ENCODE data around the gene DOLK.
"Not testable (repeated sequence)": the region's sequence is repeated elsewhere in the genome, so short reads cannot be mapped to it uniquely, and the experiment has no call there.

DOLK gene

DNA sequence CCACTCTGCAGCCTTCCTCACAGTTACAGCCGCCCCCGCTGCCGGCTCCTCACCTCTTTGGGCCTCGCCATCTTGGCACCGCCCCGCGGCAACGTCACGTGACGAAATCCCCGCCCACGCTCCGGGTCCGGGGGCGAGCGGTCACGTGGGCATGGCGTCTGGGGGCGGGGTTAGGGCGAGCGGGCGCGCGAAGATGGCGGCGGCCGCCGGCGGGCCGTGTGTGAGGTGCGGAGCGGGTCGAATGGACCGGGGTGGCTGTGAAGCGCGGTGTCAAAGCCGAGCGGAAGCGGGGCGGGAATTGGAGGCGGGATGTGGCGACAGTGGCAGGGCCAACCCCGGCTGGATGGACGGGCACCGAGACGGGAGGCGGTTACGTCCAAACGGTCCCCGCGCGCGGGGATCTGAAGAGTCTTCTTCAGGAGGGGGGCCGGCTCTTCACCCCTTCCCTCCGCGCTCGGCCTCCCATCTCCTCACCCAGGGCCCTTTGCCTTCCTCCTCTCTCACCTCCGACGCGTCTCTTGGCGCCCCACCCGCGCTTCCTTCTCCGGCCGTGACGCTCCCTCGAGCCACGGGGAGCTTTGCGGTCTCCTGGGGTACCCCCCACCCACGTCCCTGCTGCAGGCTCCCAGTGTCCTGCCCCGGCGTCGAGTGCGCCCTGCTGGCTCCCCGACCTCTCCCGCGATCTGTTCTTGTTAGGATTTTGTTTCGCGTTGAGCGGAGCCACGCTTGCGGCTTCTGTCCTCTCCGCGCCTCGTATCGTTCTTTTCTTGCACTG, at the start of gene DOLK, which contains the start of gene NUP188:
Gene DOLK, minus strand, starts transcription at position 77 of the 775 bp plus-strand sequence. CDS start 300 bp downstream, outside the sequence.
Gene NUP188, plus strand, starts transcription at position 173 of the 775 bp plus-strand sequence. Its CDS starts 21 bp downstream, at position 194.
- DNase-seq (ENCODE audit: low read depth in 2 of 2, low spot score in 1 of 2) = peak; percentile 98

DNA sequence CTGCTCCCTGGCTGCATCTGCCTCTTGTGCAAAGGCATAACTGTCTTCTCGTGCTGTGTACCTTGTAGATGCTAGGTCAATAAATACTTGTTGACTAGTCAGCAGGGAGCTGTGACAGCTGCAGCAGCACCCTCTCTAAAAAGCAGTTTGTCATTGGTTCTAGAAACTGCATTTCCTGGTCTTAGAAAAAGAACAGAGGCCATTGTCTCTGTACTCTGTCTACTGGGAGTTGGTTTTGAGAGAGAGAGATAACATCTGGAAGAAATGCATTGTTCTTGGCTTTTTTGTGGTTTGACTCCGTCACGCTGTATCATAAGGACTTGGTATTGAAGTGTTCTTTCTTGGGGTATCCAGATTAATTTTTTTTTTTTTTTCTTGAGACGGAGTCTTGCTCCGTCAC, 48.4 kb upstream of the DOLK start:
- DNase-seq (ENCODE audit: low read depth in 2 of 2, low spot score in 1 of 2) = no peak

DNA sequence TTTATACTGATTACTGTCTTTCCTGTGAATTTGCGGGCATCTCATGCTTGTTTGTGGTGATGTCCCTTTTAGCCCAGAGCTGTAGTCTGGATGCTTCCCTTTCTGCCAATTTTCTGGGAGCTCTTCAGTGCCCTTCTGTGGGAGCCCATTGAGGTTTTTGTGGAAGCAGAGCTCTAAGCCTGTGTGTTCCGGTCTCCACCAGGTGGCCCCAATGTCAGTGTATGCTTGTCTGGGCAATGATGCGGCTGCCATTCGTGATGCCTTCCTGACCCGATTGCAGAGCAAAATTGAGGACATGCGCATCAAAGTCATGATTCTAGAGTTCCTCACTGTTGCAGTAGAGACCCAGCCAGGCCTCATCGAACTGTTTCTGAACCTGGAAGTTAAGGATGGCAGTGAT, 45.6 kb upstream of the DOLK start:
- no peak for DNase-seq (ENCODE audit: low read depth in 2 of 2, low spot score in 1 of 2)

DNA sequence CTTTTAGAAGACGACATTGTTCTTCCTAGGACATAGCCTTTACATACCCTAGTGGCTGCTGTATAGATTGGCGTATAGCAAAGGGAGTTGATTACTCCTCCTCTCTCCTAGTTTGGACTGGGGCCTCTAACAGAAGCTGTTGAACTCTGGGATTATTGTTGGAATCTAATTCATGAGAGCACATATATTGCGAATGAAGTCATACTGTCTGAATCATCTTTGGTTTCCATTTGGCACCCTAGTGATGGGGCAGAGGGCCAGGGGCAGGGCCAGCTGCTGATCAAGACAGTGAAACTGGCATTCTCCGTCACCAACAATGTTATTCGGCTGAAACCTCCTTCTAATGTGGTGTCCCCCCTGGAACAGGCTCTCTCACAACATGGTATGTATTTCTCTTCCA, 40.4 kb upstream of the DOLK start:
- no peak for DNase-seq (ENCODE audit: low read depth in 2 of 2, low spot score in 1 of 2)

DNA sequence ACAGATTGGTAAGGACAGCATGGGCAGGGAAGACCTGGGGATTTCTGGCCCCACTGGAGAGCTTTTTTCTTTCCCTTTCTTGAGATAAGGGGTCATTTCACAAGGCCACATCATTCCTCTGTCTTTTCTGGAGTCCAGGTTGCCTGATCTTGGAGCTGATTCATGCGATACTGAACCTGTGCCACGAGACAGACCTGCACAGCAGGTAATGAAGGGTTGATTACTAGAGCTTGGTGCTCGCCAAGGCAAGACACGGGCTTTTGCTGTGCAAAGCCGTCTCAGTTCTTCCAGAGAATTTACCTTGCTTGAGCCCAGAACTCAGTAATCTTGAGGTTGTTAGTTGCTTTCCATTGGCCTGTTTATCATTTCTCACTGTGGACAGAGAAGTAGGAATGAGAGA, 39.3 kb upstream of the DOLK start:
- DNase-seq (ENCODE audit: low read depth in 2 of 2, low spot score in 1 of 2) = no peak

DNA sequence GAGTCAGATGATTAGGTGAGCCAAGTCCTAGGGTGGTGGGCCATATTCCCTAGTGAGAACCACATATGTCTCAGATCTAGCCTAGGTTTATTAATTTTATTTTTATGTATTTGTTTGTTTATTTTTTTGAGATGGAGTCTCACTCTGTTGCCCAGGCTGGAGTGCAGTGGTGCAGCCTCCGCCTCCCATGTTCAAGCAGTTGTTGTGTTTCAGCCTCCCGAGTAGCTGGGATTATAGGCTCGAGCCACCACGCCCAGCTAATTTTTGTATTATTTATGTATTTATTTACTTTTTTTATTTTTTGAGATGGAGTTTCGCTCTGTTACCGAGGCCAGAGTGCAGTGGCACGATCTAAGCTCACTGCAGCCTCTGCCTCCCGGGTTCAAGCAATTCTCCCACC, 36.1 kb upstream of the DOLK start:
- DNase-seq (ENCODE audit: low read depth in 2 of 2, low spot score in 1 of 2) = no peak

DNA sequence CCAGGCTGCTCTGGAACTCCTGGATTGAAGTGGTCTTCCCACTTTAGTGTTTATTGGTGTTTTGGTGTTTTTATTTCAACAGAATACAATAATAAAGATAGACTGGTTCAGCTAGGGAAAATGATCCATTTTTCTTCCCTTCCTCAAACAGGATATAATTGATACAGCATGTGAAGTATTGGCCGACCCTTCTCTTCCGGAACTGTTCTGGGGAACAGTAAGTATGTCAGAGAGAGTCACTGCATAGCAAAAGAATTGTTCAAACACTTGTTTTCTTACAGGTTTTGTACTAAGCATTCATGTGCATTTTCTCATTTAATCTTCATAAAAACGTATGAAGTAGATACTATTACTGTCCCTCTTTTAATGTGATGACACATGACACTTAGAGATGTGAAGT, 31.7 kb upstream of the DOLK start:
- DNase-seq (ENCODE audit: low read depth in 2 of 2, low spot score in 1 of 2) = no peak

DNA sequence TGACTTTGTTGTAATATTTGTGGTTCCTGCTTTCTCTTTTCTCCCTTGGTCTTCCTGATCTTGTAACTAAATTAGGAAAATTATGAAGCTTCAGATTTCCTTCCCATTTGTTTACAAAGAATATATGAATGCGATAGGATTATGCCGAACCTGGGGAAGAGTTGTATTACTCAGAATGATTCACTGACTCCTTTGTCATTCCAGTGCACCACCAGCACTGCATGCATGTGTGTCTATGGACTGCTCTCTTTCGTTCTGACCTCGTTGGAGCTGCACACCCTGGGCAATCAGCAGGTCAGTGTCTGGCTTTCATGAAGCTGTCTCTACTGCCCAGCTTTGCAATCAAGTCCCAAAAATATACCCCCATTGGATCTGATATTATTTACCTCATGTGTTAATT, 25.6 kb upstream of the DOLK start:
- DNase-seq (ENCODE audit: low read depth in 2 of 2, low spot score in 1 of 2) = no peak

DNA sequence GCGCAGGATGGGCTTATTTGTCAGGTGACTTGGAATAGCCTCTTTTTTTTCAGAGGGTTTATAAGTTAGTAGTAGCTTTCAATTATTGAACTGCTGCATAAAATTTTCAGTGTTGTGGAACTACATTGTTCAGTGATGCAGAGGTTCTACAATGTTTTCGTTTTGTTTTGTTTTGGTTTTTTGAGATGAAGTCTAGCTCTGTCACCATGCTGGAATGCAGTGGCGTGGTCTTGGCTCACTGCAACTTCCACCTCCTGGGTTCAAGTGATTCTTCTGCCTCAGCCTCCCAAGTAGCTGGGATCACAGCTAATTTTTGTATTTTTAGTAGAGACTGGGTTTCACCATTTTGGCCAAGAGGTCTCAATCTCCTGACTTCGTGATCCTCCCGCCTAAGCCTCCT, 22.1 kb upstream of the DOLK start:
- no peak for DNase-seq (ENCODE audit: low read depth in 2 of 2, low spot score in 1 of 2)

DNA sequence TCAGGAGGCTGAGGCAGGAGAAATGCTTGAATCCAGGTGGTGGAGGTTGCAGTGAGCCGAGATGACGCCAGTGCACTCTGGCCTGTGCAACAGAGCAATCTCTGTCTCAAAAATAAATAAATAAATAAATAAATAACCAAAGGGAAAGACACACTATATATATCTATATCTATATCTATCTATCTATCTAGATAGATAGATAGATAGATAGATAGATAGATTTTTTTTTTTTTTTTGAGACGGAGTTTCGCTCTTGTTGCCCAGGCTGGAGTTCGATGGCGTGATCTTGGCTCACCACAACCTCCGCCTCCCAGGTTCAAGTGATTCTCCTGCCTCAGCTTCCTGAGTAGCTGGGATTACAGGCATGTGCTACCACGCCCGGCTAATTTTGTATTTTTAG, 14.0 kb upstream of the DOLK start:
- not testable (repeated sequence) for DNase-seq (ENCODE audit: low read depth in 2 of 2, low spot score in 1 of 2)

DNA sequence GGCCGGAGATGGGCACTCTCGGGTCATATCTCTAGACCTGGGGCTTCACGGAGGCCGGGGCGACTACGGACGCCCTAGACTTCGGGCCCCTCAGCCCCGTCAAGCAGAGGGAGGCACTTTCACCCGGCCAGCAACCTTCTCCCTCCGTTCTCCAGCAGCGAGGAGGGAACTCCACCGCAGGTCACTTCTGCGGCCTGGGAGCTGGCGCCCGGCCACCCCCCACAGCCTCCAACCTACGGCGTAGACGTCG, 201 bp downstream of the DOLK start:
- DNase-seq (ENCODE audit: low read depth in 2 of 2, low spot score in 1 of 2) = no peak

DNA sequence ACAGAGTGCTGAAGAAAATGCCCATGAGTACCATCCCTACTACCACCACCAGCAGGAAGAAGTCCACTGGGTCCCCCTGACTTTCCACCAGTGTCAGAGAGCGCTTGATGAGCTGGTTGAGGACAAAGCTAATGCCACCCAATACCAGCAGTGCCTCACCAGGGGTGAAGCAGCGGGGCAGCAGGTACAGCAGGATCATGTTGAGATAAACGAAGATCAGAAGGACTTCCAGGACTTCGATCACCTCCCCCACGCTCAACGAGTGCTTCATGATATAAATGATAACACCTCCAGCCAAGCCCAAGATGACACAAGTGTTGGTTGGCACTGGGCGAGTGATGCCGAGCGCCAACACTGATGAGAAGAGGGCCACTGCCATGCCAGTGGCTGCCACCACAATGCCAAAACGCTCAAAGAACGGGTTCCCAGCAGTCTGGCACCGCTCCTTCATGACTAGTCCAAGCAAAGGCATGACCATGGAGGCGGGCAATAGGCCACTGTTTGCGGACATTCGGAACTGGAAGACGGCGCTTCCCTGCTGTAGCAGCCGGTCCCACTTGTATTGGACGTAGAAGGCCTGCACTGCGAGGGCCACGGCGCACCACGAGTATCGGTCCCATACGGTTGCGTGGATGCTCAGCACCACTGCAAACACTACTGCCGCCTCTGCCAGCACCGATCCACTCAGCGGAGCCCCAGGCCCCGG, 679 bp downstream of the DOLK start:
- no peak for DNase-seq (ENCODE audit: low read depth in 2 of 2, low spot score in 1 of 2)

DNA sequence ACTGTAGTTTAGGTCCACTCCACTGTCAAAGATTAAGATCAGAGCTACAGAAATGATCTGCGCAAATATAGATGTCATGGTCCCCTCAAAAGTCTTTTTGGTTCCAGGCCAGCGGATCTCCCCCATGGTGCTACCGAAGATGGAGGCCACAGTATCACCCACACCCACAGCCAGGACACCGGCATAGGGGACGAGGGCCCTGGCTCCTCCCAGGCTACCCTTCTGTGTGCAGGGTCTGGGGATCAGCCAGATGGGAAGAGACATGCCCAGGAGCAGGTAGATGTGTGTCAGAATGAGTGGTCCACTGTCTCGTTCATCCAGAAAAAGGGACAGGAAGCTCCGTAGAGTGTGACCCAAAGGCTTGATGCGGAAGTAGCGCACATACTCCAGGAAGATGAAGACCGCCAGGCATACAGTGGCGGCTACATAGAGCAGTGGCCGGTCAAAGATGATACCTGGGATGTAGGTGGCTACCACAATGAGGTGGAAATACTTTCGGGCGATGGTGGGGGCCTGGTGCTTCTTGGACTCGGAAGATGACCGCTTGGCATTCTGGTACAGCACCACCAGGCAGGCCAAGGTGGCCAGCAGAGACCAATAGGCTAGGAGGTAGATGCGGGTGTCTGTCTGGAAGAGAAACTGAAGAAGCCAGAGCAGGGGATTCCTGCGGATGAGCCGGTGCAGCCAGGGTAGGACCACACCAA, 1.5 kb downstream of the DOLK start:
- no peak for DNase-seq (ENCODE audit: low read depth in 2 of 2, low spot score in 1 of 2)

DNA sequence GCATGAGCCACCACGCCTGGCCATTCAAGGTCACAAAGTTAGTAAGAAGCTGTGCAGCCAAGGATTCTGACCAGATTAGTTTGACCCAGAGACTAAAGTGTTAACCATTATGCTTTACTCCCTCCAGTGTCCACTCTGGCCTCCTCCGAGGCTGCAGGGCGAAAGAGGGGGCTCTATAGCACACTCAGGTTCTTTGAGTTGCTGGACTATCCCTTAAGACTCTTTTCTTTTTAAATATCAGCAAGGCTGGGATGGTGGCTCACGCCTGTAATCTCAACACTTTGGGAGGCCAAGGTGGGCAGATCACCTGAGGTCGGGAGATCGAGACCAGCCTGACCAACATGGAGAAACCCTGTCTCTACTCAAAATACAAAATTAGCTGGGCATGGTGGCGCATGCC, 2.4 kb downstream of the DOLK start:
- not testable (repeated sequence) for DNase-seq (ENCODE audit: low read depth in 2 of 2, low spot score in 1 of 2)

DNA sequence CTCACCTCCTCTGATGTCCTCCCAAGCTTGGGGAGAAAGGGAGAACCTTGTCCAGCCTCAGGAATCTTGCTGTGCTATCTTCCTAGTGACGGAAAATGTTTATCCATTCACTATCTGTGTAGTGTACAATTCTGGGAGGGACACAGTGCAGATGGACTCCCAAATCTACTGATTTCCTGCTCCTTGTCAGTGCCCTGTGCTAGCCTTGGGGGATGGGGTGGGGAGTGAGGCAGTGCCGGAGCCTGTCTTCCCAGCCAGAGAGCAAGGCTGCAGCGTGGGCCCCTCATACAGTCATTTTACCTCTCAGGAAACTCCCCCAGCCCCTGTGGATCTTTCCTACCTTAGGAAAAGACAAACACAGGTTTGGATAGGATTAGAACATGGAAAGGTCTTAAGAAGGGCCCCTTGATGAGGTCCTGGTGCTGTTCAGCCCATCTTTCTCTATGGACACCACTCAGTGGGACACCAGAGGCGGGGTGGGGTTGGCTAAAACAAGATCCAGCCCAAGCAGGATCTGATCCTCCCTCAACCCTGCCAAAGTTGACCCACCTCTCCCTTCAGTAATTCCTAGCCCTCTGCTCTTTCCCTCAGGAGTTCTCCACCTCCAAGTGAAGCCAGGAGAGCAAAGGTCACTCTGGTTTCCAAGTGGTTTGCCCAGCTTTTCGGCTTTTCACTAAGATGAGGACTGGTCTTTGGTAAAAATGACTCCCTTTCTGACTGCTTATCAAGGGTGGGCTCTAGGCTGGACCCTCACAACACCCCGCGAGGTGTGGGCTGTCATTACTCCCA, 3.4 kb downstream of the DOLK start:
- no peak for DNase-seq (ENCODE audit: low read depth in 2 of 2, low spot score in 1 of 2)

DNA sequence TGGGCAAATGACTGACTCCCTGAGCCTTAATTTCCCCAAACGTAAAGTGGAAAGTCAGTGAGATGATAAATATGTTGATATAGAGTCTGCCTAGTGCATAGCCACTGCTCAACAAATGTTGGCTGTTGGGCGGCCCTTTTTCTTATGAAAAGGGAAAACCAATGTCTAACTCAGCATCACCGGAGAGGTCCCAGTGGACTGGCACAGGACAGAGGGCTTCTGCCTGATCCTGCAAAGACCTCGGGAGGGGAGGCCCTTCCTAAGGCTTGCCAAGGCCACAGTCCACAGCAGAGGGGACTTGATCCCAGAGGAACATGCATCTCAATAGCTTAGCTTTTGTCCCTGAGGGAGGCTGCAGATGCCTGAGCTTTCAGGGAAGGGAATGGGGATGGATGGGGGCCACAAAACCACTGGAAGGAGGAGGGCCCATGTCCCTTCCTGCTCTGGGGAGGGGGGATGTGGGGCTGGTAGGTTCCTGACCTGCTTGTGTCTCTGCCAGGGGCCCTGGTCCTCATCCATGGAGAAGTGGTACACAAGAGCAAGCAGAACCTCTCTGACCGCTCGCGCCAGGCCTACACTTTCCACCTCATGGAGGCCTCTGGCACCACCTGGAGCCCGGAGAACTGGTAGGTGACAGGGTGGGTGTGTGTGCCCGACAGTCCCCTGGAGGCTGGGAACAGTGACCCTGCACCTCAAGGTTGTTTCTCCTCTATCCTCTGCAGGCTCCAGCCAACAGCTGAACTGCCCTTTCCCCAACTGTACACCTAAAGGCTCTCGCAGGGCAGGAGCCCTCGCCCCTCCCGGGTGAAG, 6.3 kb downstream of the DOLK start:
- DNase-seq (ENCODE audit: low read depth in 2 of 2, low spot score in 1 of 2) = no peak

DNA sequence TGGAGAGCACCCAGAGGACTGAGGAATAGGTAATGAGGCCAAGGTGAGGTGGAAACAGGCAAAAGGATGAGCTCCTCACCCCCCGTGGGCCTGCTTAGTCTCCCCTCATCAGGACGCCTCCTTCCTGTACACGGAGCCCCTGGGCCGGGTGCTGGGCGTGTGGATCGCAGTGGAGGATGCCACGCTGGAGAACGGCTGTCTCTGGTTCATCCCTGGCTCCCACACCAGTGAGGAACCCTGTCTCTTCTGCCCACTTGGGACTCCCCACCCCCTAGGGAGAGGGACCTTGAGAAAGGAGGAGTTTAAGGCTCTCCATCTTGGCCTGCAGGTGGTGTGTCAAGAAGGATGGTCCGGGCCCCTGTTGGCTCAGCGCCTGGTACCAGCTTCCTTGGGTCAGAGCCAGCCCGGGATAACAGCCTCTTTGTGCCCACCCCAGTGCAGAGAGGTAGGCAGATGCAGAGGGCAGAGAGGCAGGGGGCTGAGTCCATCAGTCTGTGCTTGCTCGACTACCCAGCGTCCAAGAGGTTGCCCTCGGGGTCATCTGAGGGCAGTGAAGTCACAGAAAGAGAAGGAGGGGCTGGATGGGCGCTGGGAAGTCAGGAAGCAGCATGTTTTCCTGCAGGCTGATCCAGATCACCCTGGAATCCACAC, 7.0 kb downstream of the DOLK start:
- DNase-seq (ENCODE audit: low read depth in 2 of 2, low spot score in 1 of 2) = no peak

DNA sequence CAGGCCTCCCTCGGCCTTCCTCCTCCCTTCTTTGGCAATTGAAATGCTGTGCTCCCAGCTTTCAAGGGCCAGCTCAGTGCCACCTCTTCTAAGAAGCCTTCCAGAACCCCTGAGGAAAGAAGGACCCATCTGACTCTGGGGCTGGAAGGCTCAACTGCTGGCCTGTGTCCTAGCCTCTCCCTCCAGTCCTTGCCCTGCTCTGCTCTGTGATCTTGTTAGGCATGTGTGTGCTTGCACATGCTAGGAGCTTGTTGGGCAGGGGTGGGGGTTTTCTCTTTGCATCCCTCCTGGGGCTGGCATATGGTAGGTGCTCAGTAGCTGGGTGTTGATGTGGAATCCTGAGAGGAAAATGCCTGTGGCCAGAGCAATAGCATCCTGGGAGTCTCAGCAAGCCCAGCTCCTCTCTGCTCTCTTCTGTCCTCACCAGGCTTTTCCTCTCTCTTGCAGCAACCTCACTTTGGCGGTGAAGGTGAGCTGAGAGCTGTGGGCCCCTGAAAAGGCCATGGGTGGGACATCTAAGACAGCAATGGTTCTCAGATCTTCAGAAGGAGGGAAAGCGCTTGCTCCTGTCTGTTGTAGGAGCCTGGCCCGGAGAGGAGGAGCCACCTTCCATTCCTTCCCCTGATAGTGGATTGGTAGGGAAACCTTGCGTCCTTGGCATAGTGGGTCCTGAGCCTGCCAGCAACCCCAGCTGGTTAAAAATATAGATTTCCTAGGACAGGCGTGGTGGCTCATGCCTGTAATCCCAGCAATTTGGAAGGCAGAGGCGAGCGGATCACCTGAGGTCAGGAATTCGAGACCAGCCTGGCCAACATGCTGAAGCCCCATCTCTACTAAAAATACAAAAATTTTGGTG, 9.9 kb downstream of the DOLK start:
- no peak for DNase-seq (ENCODE audit: low read depth in 2 of 2, low spot score in 1 of 2)

DNA sequence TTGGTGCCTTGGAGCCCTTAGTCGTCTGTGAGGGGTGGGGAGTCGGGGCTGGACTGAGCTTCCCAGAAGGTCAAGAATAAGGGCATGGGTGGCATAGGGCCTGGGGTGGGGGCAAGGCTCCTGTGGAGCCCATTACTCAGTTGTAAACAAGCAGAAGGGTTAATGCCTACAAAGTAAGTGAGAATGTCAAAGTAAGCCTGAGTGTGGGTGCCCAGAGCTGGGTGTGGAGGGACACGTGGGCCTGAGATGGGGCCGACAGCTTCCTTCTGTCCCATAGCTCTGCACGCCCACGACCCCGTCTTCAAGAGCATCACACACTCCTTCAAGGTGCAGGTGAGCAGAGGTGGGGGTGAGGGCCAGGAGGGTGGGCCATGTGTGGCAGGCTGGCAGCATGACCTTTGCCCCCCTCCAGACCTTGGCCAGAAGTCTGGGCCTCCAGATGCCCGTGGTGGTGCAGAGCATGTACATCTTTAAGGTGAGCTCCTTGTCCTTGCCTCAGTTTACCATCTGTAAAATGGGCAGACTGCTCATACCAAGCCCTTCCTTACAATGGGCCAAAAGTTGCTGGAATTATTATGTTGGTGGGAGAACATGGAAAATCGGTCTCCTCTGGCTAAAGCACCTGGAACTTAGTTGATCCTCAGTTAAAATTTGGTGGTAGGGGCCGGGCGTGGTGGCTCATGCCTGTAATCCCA, 11.1 kb downstream of the DOLK start:
- DNase-seq (ENCODE audit: low read depth in 2 of 2, low spot score in 1 of 2) = no peak
